SK-N-SH (cell line): Measurements from ENCODE around the gene C1QTNF9.
"Not testable (repeated sequence)": the region's sequence is repeated elsewhere in the genome, so short reads cannot be mapped to it uniquely, and the experiment has no call there.

Source experiments
- CTCF ChIP-seq: fragments of 200-600 bp; sonication (generic); IDR thresholded peaks from 2 replicates; pipeline ENCODE4 v1.6.1; 2017; ENCODE audit warnings: antibody characterized with exemption, mild to moderate bottlenecking, moderate library complexity
- EZH2phosphoT487 ChIP-seq: fragments of 200-600 bp; sonication (generic); IDR thresholded peaks from 2 replicates; pipeline ENCODE4 v1.6.1; 2017; ENCODE audit warnings: low read depth, mixed run types, mild to moderate bottlenecking, antibody characterized with exemption, moderate library complexity, borderline replicate concordance
- NRF1 ChIP-seq: IDR thresholded peaks from 2 replicates; pipeline ENCODE4 v1.6.1; 2012; ENCODE audit warnings: low read depth, mild to moderate bottlenecking, low read length
- POLR2AphosphoS5 ChIP-seq: IDR thresholded peaks from 2 replicates; pipeline ENCODE4 v1.6.1; 2012; ENCODE audit warnings: low read depth, low read length
- RAD21 ChIP-seq: IDR thresholded peaks from 2 replicates; pipeline ENCODE4 v1.6.1; 2012; ENCODE audit warnings: mild to moderate bottlenecking, low read length
- RFX5 ChIP-seq: IDR thresholded peaks from 2 replicates; pipeline ENCODE4 v1.6.1; 2012; ENCODE audit warnings: mild to moderate bottlenecking, improper control_type of control experiment, low read length
- SIN3A ChIP-seq: IDR thresholded peaks from 2 replicates; pipeline ENCODE4 v1.6.1; 2012; ENCODE audit warnings: low read depth, mild to moderate bottlenecking, low read length, moderate library complexity, borderline replicate concordance
- TAF1 ChIP-seq: IDR thresholded peaks from 2 replicates; pipeline ENCODE4 v1.6.1; 2012; ENCODE audit warnings: low read depth, mild to moderate bottlenecking, low read length, moderate library complexity, borderline replicate concordance
- YY1 ChIP-seq: IDR thresholded peaks from 2 replicates; pipeline ENCODE4 v1.4.0; 2012; ENCODE audit warnings: low read depth, mild to moderate bottlenecking

GRCh38 chr13:24322470-24322869, 13.1 kb downstream of the C1QTNF9 start:
- peak; percentile 31; the same call in 1 of the 2 replicates for TF ChIP-seq CTCF
- TF ChIP-seq YY1, POLR2AphosphoS5, EZH2phosphoT487, RFX5, SIN3A, NRF1, TAF1: not testable (repeated sequence)
- TF ChIP-seq RAD21, result peak; percentile 43
